IPS-18c (cell line): ENCODE data around the gene SPATA31E1.
"Not testable (repeated sequence)": the region's sequence is repeated elsewhere in the genome, so short reads cannot be mapped to it uniquely, and the experiment has no call there.

Experiments
- H3K4me3 ChIP-seq: 2 replicates; pipeline ENCODE4 v1.7.0; 2013; ENCODE audit warnings: low read depth, mild to moderate bottlenecking, low read length, moderate library complexity; ENCODE audit not compliant: insufficient read depth
- H3K9me3 ChIP-seq: one replicate; pipeline ENCODE4 v1.6.1; 2013; ENCODE audit warnings: mild to moderate bottlenecking, low read length, moderate library complexity; ENCODE audit not compliant: control insufficient read depth, insufficient read depth

Gene SPATA31E1

GRCh38 chr9:87882627-87883026 lies at the start of gene SPATA31E1:
Gene SPATA31E1, plus strand, starts transcription at chr9:87882877. Its CDS starts 15 bp downstream, at chr9:87882892.
- Histone ChIP-seq H3K9me3 (no peaks in the 10 kb centered on the region), H3K4me3 (no peak within 1 kb of the TSS; the same call in 1 of the 2 replicates)

DNA sequence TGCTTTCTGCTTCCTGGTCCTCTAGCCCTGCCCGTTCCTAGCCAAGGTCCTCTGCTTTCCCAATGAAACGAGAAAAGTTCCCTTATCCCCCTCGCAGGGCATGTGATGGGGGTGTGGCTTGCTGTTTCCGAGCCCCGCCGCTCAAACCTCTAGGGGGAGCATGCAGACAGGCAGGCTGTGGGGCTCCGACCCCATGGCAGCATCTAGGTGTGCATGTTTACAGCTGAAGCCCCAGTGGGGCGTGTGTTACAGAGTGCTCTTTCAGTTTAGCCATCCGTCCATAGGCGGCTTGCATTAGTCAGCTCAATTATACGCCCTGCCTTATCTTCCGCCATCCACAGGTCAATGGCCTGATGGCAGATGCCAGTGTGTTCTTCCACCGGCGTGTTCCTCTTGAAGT lies 48.3 kb upstream of the SPATA31E1 start:
- no peak overlapping the region for H3K4me3 ChIP-seq
- H3K9me3 ChIP-seq = no peaks in the 10 kb centered on the region

- Histone ChIP-seq H3K9me3 (no peaks in the 10 kb centered on the region), H3K4me3 (no peak overlapping the region)
Observed at GRCh38 chr9:87836536-87836935, 46.1 kb upstream of the SPATA31E1 start.

- no peak overlapping the region for H3K4me3 ChIP-seq
- no peaks in the 10 kb centered on the region for H3K9me3 ChIP-seq
Observed at GRCh38 chr9:87836951-87837705, 45.5 kb upstream of the SPATA31E1 start.

DNA sequence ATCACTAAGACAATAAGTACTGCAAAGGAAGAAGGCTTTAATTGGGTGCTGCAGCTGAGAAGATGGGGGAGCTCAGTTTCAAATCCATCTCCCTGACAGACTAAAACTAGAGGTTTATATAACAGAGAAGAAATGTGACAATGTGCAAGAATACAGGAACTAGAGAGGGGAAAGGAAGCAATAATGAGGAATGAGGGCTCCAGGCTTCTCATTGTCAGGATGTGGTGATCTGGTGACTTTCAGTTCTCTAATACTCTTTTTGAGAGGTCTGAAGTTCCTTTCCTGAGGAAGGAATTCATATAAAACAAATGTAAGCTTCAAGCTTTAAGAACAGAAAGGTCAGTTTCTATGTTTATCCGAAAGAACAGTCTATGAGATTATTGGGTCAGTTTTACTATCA lies 42.5 kb upstream of the SPATA31E1 start:
- Histone ChIP-seq H3K9me3 (no peaks in the 10 kb centered on the region), H3K4me3 (no peak overlapping the region)

DNA sequence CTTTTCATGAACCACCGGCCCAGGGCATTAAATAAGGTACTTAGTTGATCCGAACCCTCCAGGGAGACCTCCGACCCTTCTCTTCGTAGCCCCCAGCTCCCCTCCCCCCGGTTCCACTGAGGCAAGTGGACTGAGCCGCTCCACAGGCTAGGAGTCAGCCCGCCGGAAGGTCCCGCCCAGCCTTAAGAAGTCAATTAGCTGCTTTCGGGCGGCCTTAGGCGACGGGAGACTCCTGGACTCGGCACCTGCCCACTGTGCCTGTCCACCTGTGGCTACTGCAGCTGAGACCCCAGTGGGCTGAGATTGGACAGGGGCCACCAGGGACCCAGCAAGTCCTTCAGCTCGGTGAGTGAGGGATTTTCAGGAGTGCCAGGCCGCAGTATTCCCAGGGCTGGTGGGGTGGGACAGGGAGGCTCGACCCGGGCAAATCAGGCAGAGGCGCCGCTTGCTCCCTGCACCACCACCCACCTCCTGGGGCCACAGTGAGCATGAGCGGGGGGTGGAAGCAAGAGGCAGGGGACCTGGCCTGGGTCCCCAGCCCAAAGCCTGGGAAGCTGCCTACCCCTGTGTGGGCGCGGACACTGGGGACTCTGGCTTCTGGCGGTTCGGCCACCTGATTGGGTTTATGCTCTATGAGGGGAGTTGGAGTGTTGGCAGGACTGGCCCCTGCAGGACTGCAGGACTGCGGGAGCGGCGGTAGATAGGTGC lies 39.6 kb upstream of the SPATA31E1 start:
- Histone ChIP-seq H3K9me3 (no peaks in the 10 kb centered on the region), H3K4me3 (no peak overlapping the region)

GRCh38 chr9:87844506-87844905 lies 38.2 kb upstream of the SPATA31E1 start:
- H3K9me3 ChIP-seq = peaks cover 2% of the 10 kb centered on the region

DNA sequence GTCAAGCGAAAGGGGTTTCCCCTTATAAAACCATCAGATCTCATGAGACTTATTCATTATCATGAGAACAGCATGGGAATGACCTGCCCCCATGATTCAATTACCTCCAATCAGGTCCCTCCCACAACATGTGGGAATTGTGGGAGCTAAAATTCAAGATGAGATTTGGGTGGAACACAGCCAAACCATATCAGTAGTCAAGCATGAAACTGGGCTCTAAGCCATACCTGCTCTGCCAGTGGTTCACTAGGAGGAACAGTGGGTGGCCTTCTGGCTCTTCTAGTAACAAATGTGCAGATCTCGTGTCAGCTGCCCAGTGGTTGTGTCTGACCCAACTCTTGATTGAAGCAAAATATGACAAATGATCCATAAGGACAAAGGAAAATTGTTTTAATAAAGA lies 34.9 kb upstream of the SPATA31E1 start:
- H3K4me3 ChIP-seq, H3K9me3 ChIP-seq: not testable (repeated sequence)

More at GRCh38 chr9:87844506-87844905, 38.2 kb upstream of the SPATA31E1 start:
- H3K4me3 ChIP-seq = no peak overlapping the region

DNA sequence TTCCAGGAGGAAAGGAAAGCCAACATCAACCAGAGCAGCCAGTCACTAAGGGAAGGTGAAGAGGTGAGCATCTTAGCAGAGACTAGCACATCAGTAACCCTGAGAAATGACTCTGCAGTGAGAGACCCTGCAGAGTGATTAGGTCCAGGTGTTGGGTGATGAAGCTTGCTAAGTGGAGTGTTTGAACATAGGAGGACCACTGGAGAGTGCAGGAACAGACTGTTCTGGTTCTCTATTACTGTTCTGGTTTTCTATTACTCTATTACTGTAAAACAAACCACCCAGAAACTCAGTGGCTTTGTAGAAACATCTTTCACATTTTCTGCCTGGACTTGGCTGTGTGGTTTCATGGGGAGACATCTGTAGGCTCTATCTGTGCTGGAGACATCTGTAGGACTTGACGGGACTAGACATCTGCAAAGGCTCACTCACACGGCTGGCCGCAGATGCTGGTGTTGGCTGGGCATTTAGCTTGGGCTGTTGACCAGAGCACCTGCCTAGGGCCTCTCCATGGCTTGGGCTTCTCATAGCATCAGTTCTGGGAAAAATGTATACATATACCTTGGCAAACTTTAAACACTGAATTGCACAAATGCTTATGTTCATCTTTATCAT lies 33.4 kb upstream of the SPATA31E1 start:
- H3K9me3 ChIP-seq = peaks cover 2% of the 10 kb centered on the region
- no peak overlapping the region for H3K4me3 ChIP-seq

DNA sequence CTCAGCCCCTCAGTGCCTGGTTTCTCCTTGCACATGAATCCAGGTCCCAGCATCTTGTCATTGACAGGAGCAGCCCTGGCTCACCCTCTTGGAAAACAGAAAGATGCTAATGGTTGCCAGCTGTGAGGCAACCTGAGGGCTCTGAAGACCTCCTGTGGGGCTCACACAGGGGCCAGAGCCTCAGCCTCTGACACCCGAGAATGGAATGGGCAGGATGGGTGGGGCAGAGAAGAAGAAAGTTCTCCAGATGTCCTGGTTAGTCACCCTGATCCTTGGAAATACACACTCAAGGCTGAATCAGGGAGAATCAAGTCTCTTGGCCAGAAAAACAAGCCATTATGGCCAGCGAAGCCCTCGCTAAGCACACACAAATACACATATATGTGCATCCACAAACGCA lies 32.3 kb upstream of the SPATA31E1 start:
- Histone ChIP-seq H3K4me3 (no peak overlapping the region), H3K9me3 (peaks cover 2% of the 10 kb centered on the region)

GRCh38 chr9:87851186-87851585 lies 31.5 kb upstream of the SPATA31E1 start:
- H3K4me3 ChIP-seq, H3K9me3 ChIP-seq: not testable (repeated sequence)

DNA sequence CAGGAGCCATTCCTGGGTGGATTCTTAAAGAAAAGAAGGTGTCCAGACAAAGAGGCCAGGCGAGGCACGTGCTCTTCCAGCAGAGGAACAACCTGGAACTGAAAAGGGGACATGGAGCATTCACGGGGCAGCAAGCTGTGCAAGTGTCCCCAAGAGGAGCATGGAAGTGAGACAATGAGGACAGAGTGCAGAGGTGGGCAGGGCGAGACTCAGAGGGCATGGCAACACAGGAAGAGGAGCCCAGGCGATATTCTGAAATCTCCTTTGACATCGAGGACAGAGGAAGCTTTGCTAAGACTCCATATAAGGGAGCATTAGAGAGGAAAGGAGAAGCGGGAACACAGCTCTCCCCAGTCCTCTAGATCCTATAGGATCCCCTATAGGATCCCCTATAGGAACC lies 29.4 kb upstream of the SPATA31E1 start:
- H3K4me3 ChIP-seq = no peak overlapping the region
- peaks cover under 1% of the 10 kb centered on the region for H3K9me3 ChIP-seq

DNA sequence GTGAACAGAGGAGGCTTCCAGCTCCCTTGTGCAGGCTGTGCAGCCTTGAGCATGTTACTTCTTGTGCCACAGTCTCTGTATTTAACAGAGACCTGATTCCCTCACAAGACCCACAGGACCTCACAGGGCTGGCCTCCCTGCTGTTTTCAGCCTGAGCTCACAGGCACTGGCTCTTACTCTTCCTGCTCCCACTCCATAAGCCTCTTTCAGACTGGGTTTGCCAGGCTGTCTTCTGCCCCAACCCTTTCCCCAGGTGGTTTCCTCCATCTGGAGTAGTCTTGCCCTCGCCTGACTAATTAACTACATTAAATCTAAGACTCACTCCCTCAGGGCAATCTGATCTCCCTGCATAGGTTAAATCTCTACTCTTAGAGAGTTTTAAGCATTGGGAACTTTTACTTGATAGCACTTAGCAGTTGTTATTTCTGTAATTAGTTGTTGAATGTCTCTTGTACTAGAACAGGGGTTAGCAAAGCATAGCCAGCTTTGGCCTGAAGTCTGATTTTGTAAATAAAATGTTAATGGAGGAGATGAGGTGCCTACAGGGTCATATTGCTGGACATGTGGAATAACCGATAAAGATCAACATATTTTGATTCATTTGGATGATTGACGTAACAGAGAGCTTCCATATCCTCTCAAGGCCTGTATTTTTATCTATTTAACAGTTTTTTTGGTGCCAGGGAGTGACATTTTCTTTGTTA lies 28.6 kb upstream of the SPATA31E1 start:
- no peak overlapping the region for H3K4me3 ChIP-seq
- H3K9me3 ChIP-seq = peaks cover 2% of the 10 kb centered on the region

DNA sequence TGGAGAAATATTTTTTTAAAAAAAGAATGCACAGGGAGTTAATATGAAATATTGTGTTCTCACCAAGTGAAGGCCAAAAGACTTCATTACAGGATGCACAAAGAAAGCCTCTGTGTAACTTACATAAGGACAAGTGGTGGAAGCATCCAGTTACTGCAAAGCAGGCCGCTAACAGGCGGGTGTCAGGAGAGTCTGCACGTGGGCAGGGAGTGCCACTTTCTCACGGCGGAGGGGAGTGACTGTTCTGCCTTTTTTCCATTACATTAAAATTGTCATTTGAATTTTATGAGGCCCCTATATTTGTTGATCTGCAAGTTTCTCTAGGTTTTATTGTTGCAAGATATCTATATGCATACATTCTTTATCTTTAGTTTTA lies 28.1 kb upstream of the SPATA31E1 start:
- peaks cover 2% of the 10 kb centered on the region for H3K9me3 ChIP-seq
- H3K4me3 ChIP-seq = no peak overlapping the region

- peaks cover 2% of the 10 kb centered on the region for H3K9me3 ChIP-seq
- H3K4me3 ChIP-seq = no peak overlapping the region
Observed at GRCh38 chr9:87855061-87855460, 27.6 kb upstream of the SPATA31E1 start.

- Histone ChIP-seq H3K9me3 (peaks cover 2% of the 10 kb centered on the region), H3K4me3 (no peak overlapping the region)
Observed at GRCh38 chr9:87857141-87857947, 25.3 kb upstream of the SPATA31E1 start.

DNA sequence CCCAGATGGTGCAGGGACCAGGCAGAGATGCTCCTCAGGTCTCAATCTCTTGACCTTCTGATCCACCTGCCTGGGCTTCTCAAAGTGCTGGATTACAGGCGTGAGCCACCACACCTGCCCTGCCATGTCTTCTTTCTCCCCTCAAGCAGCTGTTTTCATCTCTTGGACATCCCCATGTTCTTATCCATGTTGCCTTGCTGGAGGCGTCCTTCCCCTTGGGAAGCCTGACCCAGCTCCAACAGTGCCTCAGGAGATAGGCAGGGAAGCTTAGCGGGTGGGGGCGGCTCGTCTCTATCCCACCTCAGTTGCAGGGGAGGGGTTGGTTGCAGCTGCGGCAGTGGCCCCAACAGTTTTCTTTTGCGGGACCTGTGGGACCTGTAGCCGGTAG lies 24.7 kb upstream of the SPATA31E1 start:
- peaks cover 2% of the 10 kb centered on the region for H3K9me3 ChIP-seq
- H3K4me3 ChIP-seq = no peak overlapping the region
